HUES6 (cell line): ENCODE measurements around the gene EXOC7.
A peak's percentile ranks its signal among the peaks of the same experiment; 100 is the strongest.
"Not testable (repeated sequence)": the region's sequence is repeated elsewhere in the genome, so short reads cannot be mapped to it uniquely, and the experiment has no call there.

Experiments used
- H3K27ac ChIP-seq: 2 replicates; pipeline ENCODE4 v1.7.0; 2013; ENCODE audit warnings: low read depth, mild to moderate bottlenecking, low read length, inconsistent platforms
- H3K27me3 ChIP-seq: 2 replicates; pipeline ENCODE4 v1.6.1; 2013; ENCODE audit warnings: low read length; ENCODE audit not compliant: control insufficient read depth, insufficient read depth
- H3K36me3 ChIP-seq: 2 replicates; pipeline ENCODE4 v1.6.1; 2013; ENCODE audit warnings: low read length; ENCODE audit not compliant: control insufficient read depth, insufficient read depth
- H3K4me1 ChIP-seq: 2 replicates; pipeline ENCODE4 v1.6.1; 2013; ENCODE audit warnings: low read length; ENCODE audit not compliant: control insufficient read depth, insufficient read depth
- H3K4me3 ChIP-seq: 2 replicates; pipeline ENCODE4 v1.5.1; 2013; ENCODE audit warnings: low read depth, low read length
- H3K9ac ChIP-seq: one replicate; pipeline ENCODE4 v1.6.1; 2013; ENCODE audit warnings: mild to moderate bottlenecking, low read length
- H3K9me3 ChIP-seq: 2 replicates; pipeline ENCODE4 v1.6.1; 2013; ENCODE audit warnings: low read depth, low read length; ENCODE audit not compliant: control insufficient read depth, insufficient read depth

The EXOC7 gene

DNA sequence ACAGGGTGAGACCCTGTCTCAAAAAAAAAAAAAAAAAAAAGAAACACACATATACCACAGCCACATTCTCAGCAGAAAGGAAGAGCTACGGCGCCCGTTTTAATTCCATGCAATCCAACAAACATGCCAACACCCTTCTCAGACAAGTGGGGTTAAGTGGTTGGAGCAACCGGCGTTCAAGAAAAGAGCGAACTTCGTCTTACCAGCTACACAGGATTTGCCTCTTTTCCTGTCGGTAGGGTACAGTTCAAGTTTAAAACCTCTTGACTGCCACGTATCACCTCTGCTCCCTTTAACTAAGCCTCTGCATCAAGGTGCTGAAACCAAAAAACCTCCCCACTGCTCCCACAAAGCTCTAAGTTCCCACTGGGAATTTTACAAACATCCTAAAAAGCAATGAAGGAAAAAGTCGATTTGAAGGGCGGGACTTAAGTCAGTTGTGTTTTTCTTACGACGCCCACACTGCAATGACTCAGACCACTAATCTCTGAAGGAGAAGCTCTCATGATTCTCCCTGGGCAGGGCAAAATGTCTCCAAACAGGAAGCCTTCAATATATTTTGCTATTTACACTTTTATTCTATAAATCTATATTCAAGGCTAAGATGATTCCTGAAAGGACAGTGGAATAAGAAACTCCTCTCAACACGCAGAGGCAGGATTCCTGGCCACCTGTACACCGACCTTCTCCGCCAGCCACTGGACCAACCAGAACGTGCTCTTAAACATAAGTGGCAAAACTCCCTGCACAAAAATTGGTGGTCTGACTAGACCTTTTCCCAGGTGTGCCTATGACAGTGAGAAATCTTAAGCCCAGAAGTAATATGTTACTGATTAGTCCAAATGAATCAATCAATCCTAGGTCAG is 50.1 kb downstream of the EXOC7 start:
- Histone ChIP-seq H3K9me3 (no peaks in the 10 kb centered on the region), H3K4me1 (peaks cover 7% of the 10 kb centered on the region; the same call in 1 of the 2 replicates), H3K27me3 (no peaks in the 10 kb centered on the region), H3K4me3 (no peak overlapping the region), H3K9ac (no peak overlapping the region), H3K27ac (no peak overlapping the region), H3K36me3 (peaks cover 88% of the 10 kb centered on the region)

DNA sequence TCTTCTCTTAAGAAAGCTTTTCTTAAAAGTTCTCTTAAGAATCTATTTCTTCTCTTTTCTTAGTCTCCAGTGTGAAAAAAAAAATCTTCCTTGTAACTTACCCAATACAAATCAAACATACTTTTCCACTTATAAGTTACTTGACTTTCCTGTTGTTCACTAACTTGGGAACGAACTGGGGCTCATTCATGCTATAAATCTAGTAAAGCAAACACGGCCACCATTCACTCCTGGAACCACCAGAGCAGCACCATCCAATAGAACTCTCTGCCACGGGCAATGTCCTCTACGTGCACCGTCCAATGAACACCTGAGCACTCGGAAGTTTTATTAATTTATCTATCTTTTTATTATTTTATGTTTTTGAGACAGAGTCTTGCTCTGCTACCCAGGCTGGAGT is 52.0 kb downstream of the EXOC7 start:
- Histone ChIP-seq H3K36me3 (peaks cover 85% of the 10 kb centered on the region), H3K9me3 (no peaks in the 10 kb centered on the region), H3K27ac (no peak overlapping the region), H3K9ac (no peak overlapping the region), H3K4me3 (no peak overlapping the region), H3K4me1 (peaks cover 7% of the 10 kb centered on the region; the same call in 1 of the 2 replicates), H3K27me3 (no peaks in the 10 kb centered on the region)

DNA sequence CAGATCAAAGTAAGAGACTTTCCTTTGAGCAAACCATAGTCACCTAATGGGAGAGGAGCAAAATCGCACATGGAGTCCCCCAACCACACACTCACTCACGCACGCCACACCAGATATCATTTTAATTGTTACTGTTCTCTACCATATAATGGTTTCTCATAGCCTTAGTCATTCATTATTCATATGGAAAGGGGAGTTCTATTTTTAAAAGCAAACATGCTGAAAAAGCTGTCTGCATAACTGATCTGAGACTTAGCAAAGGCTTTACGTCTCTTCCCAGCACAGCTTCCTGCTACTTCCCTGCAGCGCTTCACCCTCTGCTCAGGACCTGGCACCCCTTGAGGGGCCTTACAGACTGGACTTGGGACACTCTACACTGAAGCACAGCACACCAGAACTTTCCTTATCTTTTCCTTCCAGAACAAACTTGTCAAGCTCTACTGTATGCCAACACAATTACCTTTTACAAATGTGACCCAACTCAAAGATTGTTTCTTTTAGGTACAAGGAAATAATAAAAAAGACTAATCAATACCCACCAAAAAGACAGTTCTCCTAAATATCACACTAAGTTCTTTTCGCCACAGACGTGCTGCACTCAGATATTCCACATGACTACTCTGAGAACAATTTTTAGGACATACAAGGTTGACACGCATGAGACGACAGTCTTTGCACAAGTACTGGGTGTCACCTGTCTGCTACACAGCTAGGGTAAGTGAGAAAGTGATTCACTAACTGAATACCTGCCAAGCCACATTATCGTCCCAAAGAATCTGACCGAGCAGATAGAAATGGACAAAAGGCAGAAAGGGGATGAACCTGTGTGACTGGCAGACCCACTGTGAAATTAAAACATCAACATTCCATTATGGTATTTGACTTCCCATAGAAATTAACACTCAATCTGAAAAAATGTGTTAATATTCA is 52.8 kb downstream of the EXOC7 start:
- Histone ChIP-seq H3K36me3 (peaks cover 85% of the 10 kb centered on the region), H3K4me1 (peaks cover 7% of the 10 kb centered on the region; the same call in 1 of the 2 replicates), H3K27ac (no peak overlapping the region), H3K4me3 (no peak overlapping the region), H3K9me3 (no peaks in the 10 kb centered on the region), H3K27me3 (no peaks in the 10 kb centered on the region), H3K9ac (no peak overlapping the region)

DNA sequence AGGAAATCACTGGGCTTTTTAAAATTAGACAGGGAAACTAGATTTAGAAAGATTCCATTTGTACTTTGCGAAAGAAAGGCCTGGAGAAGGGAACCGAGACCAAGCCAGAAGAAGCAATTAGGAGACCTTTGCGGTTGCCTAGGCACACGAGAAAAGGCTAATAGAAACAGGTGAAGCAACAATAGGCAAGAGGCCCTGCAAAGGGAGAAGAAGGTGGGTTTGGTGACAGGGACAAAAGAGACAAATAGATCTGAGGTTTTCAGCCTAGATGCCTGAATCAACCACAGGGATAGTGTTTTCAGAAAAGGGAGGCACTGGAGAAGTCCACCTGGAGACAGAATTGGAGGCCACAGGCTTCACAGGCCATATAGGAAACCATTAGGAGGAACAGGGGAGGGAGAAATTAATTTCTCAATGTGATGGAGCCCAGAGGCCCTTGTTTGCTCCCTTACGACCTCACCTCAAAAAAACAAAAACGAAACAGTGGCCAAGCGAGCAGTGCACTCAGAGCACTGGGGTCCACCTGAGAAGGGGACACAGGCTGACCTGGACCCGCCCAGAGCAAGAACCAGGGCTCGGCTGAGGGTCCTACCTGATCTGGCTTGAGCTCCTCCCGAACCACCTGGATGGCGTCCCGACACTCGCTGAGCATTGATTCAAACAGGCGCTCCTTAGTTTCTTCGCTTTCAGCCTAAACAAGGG is 53.6 kb downstream of the EXOC7 start:
- peaks cover 88% of the 10 kb centered on the region for H3K36me3 ChIP-seq
- no peak overlapping the region for H3K27ac ChIP-seq
- no peak overlapping the region for H3K9ac ChIP-seq
- no peaks in the 10 kb centered on the region for H3K27me3 ChIP-seq
- H3K4me3 ChIP-seq: no peak overlapping the region
- no peaks in the 10 kb centered on the region for H3K9me3 ChIP-seq
- peaks cover 7% of the 10 kb centered on the region; the same call in 1 of the 2 replicates for H3K4me1 ChIP-seq

DNA sequence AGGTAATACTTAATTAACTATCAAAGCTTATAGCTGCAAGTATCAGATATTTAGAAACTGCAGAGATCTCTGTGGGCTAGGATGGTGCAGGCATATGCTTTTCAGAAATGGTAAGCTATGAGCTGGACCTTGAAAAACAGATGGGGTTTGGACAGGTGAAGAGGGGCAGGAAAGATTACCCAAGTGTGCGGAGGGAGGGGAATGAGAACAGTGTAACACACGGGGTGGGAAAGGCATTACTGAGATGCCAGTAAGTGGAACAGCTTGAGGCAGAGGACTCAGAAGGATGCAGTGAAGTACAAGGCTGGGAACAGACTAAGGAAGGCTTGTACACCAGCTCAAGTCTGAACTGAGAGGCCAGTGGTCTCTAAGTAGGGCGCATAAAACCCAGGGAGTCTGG is 54.3 kb downstream of the EXOC7 start:
- Histone ChIP-seq H3K9me3 (no peaks in the 10 kb centered on the region), H3K4me1 (peaks cover 7% of the 10 kb centered on the region; the same call in 1 of the 2 replicates), H3K36me3 (peaks cover 90% of the 10 kb centered on the region), H3K4me3 (no peak overlapping the region), H3K9ac (no peak overlapping the region), H3K27ac (no peak overlapping the region), H3K27me3 (no peaks in the 10 kb centered on the region)

DNA sequence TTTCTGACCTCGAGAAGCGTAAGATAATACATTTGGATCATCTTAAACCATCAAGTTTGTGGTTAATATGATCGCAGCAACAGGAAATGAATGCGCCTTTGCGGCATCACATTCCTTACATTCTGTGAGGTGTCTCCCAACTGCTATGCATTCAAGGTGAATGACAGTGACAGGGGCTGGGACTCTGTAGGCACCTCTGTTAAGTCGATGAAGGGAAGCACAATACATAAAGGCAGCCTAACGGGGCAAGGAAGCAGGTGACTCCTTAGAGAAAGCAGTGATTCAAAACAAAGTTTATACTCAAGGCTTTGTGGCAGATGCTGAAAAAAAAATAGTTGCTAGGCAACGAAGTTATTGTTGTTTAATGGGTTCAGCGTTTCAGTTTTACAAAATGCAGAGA is 54.9 kb downstream of the EXOC7 start:
- H3K9me3 ChIP-seq: no peaks in the 10 kb centered on the region
- H3K4me3 ChIP-seq: no peak overlapping the region

DNA sequence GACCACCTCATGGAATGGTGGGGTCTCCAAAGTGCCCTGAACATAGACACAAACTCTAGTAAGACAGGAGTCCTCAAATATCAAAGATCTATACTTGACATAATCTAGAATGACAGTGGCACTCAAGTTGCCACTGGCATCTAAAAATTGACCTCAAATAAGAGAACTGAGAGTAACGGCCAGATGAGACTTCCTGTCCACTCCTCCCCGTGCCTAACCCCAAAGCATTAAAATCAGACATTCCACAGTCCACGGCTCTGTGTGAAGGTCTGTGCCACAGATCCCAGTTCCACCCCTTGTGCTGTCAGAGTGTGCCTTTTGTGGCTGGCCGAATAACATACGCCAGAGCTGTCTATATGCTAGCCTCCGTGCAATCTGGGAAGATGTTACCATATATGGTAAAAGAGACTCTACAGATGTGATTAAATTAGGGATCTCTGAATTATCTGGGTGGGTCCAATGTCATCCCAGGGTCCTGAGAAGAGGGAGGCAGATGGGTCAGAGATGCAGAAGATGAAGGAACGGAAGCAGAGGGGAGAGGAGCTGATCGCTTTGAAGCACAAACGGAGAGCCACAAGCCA is 55.5 kb downstream of the EXOC7 start:
- H3K27me3 ChIP-seq: no peaks in the 10 kb centered on the region
- H3K4me1 ChIP-seq: peaks cover 4% of the 10 kb centered on the region; the same call in 1 of the 2 replicates
- peak overlapping the region; percentile 1; the same call in 1 of the 2 replicates for H3K27ac ChIP-seq
- no peaks in the 10 kb centered on the region for H3K9me3 ChIP-seq
- H3K36me3 ChIP-seq: peaks cover 90% of the 10 kb centered on the region
- no peak overlapping the region for H3K9ac ChIP-seq
- H3K4me3 ChIP-seq: no peak overlapping the region

More for the DNA sequence above, 54.9 kb downstream of the EXOC7 start:
- Histone ChIP-seq H3K4me1 (peaks cover 5% of the 10 kb centered on the region; the same call in 1 of the 2 replicates), H3K9ac (no peak overlapping the region), H3K27me3 (no peaks in the 10 kb centered on the region), H3K36me3 (peaks cover 90% of the 10 kb centered on the region), H3K27ac (no peak overlapping the region)

DNA sequence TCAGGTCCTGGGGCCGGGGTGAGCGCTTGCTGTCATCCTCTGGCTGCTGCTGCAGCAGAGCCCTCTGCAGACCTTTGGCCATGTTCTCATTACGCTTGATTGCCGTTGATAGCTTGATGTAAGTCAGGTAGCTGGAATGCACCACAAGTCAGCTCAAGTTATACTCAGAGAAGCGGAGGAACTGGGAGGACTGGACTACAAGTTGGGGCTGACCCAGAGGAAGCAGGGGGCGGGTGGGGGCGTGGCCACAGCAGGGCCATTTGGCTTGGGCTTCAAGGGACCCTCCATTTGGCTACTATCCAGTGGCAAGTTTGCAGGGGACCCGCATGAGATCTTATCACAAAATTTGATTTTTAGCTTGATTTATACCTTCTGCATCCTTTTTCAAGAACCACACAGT is 57.5 kb downstream of the EXOC7 start:
- no peak overlapping the region for H3K4me3 ChIP-seq
- H3K4me1 ChIP-seq: peaks cover 8% of the 10 kb centered on the region; the same call in 1 of the 2 replicates
- no peak overlapping the region for H3K9ac ChIP-seq
- H3K27me3 ChIP-seq: no peaks in the 10 kb centered on the region
- H3K9me3 ChIP-seq: no peaks in the 10 kb centered on the region
- H3K36me3 ChIP-seq: peaks cover 94% of the 10 kb centered on the region
- no peak overlapping the region for H3K27ac ChIP-seq

DNA sequence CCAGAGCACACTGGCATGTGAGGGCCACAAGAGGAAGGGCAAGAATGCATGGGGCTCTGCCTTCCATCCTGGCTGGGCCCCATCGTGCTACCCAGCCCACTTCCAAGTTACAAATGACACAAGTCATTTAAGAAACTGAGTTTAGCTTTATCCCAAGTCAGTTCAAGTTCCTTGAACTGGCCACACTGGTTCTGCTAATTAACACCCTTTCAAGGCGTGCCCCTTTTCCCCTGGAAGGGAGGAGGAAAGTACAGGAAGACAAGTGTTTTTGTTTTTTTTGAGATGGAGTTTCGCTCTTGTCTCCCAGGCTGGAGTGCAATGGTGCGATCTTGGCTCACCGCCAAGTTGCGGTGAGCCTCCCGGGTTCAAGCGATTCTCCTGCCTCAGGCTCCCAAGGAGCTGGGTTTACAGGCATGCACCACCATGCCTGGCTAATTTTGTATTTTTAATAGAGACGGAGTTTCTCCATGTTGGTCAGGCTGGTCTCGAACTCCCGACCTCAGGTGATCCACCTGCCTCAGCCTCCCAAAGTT is 59.0 kb downstream of the EXOC7 start:
- peaks cover 94% of the 10 kb centered on the region for H3K36me3 ChIP-seq
- H3K4me3 ChIP-seq, H3K27ac ChIP-seq: not testable (repeated sequence)

DNA sequence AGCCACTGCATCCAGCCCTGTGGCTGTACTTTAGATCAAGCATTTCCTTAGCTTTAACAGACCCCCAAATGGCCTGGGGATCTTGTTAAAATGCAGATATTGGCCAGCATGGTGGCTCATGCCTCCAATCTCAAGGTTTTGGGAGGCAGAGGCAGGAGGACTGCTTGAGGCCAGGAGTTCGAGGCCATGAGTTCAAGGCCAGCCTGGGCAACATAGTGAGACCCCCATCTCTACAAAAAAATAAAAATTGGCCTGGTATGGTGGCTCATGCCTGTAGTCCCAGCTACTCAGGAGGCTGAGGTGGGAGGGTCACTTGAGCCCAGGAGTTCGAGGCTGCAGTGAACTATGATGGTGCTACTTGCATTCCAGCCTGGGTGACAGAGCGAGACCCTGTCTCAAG is 60.7 kb downstream of the EXOC7 start:
- H3K9me3 ChIP-seq, H3K27ac ChIP-seq, H3K27me3 ChIP-seq, H3K9ac ChIP-seq, H3K4me3 ChIP-seq: not testable (repeated sequence)
- Histone ChIP-seq H3K36me3 (peaks cover 92% of the 10 kb centered on the region), H3K4me1 (peaks cover 10% of the 10 kb centered on the region; the same call in 1 of the 2 replicates)

More for the DNA sequence above, 59.0 kb downstream of the EXOC7 start:
- H3K27me3 ChIP-seq, H3K9me3 ChIP-seq, H3K9ac ChIP-seq: not testable (repeated sequence)
- peaks cover 14% of the 10 kb centered on the region; the same call in 1 of the 2 replicates for H3K4me1 ChIP-seq
